ENCODE data around the gene WDFY4. TPM values are rescaled to one million over a fixed set of nuclear protein-coding genes. Genes with fewer than 3 reads are reported as not detected.

The WDFY4 gene
- polyA plus RNA-seq, 1 donor from 2014 or later = not detected

DNA sequence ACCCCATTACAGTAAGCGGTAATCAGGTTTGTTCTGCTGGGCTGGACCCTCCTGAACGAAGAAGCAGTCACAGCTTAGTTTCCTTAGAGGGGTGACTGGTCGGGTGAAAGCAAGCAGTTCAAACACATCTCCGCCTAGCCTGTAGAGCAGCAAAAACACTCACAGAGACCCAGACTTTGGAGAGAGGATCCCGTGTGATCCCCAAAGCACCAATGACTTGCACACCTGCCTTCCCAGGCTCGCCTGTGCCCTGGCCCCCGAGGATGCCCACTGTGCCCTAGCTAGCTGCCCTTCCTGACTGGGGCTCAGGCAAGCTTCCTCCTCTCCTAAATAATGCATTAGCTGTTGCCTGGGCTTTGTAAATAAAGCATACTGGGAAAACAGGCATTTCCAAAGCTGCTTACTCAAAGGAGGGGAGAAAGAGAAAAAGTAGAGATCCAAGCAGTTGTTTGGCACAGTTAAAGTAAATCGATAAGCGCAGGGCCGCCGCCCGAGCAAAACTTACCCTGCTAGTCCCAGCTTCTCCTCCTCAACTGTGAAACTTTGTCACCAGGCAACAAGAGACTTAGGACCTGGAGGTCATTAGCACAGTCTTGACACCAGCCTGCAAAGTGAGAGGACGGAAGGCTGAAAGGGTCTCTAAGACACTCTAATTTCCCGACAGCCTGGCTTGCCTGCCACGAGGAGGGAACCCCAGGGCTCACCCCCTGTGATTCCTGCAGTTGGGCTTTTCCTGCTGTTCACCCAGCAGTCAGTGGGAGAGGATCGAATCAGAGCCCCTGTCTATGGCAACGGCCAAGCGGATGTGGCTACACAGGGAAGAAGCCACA is 250.2 kb downstream of the WDFY4 start:
- no peaks in the 10 kb centered on the region for H3K79me2 ChIP-seq (replicated peaks; ENCODE audit: insufficient read depth, low read length)
- no peaks in the 10 kb centered on the region for H3K36me3 ChIP-seq (ENCODE audit: insufficient read depth, low read length)
- H3K9me3 ChIP-seq (ENCODE audit: low read length) = no peaks in the 10 kb centered on the region
- no peak overlapping the region for H3K4me3 ChIP-seq (ENCODE audit: low read length)
- H3K27me3 ChIP-seq (ENCODE audit: insufficient read depth, low read depth, low read length) = no peaks in the 10 kb centered on the region
- no peak overlapping the region for H3K9ac ChIP-seq (ENCODE audit: low read length)
- H4K20me1 ChIP-seq (ENCODE audit: insufficient read depth) = no peaks in the 10 kb centered on the region
- TF ChIP-seq EP300 (conservative IDR thresholded peaks at IDR 0.05; ENCODE audit: poor library complexity, severe bottlenecking) = no peak
- no peak for TF ChIP-seq EZH2 (IDR thresholded peaks at IDR 0.05; ENCODE audit: borderline replicate concordance, insufficient read depth, low read length, poor library complexity, severe bottlenecking)
- no peak for TF ChIP-seq MXI1 (conservative IDR thresholded peaks at IDR 0.05; ENCODE audit: poor library complexity, severe bottlenecking)
- no peak for TF ChIP-seq POLR2AphosphoS5 (IDR thresholded peaks at IDR 0.05)
- TF ChIP-seq RAD21 (conservative IDR thresholded peaks at IDR 0.05) = no peak
- TF ChIP-seq, protein P1, sequence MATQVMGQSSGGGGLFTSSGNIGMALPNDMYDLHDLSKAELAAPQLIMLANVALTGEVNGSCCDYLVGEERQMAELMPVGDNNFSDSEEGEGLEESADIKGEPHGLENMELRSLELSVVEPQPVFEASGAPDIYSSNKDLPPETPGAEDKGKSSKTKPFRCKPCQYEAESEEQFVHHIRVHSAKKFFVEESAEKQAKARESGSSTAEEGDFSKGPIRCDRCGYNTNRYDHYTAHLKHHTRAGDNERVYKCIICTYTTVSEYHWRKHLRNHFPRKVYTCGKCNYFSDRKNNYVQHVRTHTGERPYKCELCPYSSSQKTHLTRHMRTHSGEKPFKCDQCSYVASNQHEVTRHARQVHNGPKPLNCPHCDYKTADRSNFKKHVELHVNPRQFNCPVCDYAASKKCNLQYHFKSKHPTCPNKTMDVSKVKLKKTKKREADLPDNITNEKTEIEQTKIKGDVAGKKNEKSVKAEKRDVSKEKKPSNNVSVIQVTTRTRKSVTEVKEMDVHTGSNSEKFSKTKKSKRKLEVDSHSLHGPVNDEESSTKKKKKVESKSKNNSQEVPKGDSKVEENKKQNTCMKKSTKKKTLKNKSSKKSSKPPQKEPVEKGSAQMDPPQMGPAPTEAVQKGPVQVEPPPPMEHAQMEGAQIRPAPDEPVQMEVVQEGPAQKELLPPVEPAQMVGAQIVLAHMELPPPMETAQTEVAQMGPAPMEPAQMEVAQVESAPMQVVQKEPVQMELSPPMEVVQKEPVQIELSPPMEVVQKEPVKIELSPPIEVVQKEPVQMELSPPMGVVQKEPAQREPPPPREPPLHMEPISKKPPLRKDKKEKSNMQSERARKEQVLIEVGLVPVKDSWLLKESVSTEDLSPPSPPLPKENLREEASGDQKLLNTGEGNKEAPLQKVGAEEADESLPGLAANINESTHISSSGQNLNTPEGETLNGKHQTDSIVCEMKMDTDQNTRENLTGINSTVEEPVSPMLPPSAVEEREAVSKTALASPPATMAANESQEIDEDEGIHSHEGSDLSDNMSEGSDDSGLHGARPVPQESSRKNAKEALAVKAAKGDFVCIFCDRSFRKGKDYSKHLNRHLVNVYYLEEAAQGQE (IDR thresholded peaks at IDR 0.05; ENCODE audit: borderline replicate concordance) = no peak
- TF ChIP-seq TAF1 (IDR thresholded peaks at IDR 0.05; ENCODE audit: low read depth) = no peak
- no peak for TF ChIP-seq SMC3 (conservative IDR thresholded peaks at IDR 0.05; ENCODE audit: poor library complexity)
- TF ChIP-seq, protein P2, sequence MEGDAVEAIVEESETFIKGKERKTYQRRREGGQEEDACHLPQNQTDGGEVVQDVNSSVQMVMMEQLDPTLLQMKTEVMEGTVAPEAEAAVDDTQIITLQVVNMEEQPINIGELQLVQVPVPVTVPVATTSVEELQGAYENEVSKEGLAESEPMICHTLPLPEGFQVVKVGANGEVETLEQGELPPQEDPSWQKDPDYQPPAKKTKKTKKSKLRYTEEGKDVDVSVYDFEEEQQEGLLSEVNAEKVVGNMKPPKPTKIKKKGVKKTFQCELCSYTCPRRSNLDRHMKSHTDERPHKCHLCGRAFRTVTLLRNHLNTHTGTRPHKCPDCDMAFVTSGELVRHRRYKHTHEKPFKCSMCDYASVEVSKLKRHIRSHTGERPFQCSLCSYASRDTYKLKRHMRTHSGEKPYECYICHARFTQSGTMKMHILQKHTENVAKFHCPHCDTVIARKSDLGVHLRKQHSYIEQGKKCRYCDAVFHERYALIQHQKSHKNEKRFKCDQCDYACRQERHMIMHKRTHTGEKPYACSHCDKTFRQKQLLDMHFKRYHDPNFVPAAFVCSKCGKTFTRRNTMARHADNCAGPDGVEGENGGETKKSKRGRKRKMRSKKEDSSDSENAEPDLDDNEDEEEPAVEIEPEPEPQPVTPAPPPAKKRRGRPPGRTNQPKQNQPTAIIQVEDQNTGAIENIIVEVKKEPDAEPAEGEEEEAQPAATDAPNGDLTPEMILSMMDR (IDR thresholded peaks at IDR 0.05; ENCODE audit: poor library complexity, severe bottlenecking) = no peak
- H3F3A ChIP-seq (ENCODE audit: insufficient read depth, low read length, poor library complexity, severe bottlenecking) = no peaks in the 10 kb centered on the region
- H3K27ac ChIP-seq (ENCODE audit: low read length) = no peak overlapping the region
- no peaks in the 10 kb centered on the region for H3K9me2 ChIP-seq (ENCODE audit: insufficient read depth, low read length)
- no peak overlapping the region for H2AFZ ChIP-seq (ENCODE audit: low read depth, low read length)
- H3K4me2 ChIP-seq (ENCODE audit: low read length) = no peak overlapping the region

GRCh38 chr10:48935577-48935976 is 250.9 kb downstream of the WDFY4 start:
- Histone ChIP-seq H3K36me3 (ENCODE audit: insufficient read depth, low read length) (no peaks in the 10 kb centered on the region), H3K4me2 (ENCODE audit: low read length) (peak overlapping the region; percentile 0), H3K9me2 (ENCODE audit: insufficient read depth, low read length) (no peaks in the 10 kb centered on the region), H3K9me3 (ENCODE audit: low read length) (no peaks in the 10 kb centered on the region), H2AFZ (ENCODE audit: low read depth, low read length) (no peak overlapping the region), H3K27me3 (ENCODE audit: insufficient read depth, low read depth, low read length) (no peaks in the 10 kb centered on the region), H3K4me3 (ENCODE audit: low read length) (no peak overlapping the region), H3K79me2 (replicated peaks; ENCODE audit: insufficient read depth, low read length) (no peaks in the 10 kb centered on the region), H4K20me1 (ENCODE audit: insufficient read depth) (no peaks in the 10 kb centered on the region), H3K9ac (ENCODE audit: low read length) (peak overlapping the region; percentile 9), H3F3A (ENCODE audit: insufficient read depth, low read length, poor library complexity, severe bottlenecking) (no peaks in the 10 kb centered on the region), H3K27ac (ENCODE audit: low read length) (no peak overlapping the region)
- no peak for TF ChIP-seq POLR2AphosphoS5 (IDR thresholded peaks at IDR 0.05)
- TF ChIP-seq, protein P2 (IDR thresholded peaks at IDR 0.05; ENCODE audit: poor library complexity, severe bottlenecking) = no peak
- TF ChIP-seq SMC3 (conservative IDR thresholded peaks at IDR 0.05; ENCODE audit: poor library complexity) = no peak
- TF ChIP-seq RAD21 (conservative IDR thresholded peaks at IDR 0.05) = no peak
- no peak for TF ChIP-seq MXI1 (conservative IDR thresholded peaks at IDR 0.05; ENCODE audit: poor library complexity, severe bottlenecking)
- no peak for TF ChIP-seq TAF1 (IDR thresholded peaks at IDR 0.05; ENCODE audit: low read depth)
- no peak for TF ChIP-seq EP300 (conservative IDR thresholded peaks at IDR 0.05; ENCODE audit: poor library complexity, severe bottlenecking)
- TF ChIP-seq, protein P1 (IDR thresholded peaks at IDR 0.05; ENCODE audit: borderline replicate concordance) = no peak
- no peak for TF ChIP-seq EZH2 (IDR thresholded peaks at IDR 0.05; ENCODE audit: borderline replicate concordance, insufficient read depth, low read length, poor library complexity, severe bottlenecking)
